Endothelial cell of umbilical vein (primary cell): ENCODE measurements around the gene TRAP1.

Experiments used
- FOS ChIP-seq: IDR thresholded peaks from 2 replicates; pipeline ENCODE4 v1.6.1; 2011; ENCODE audit warnings: mild to moderate bottlenecking, low read length, moderate library complexity, borderline replicate concordance; ENCODE audit not compliant: insufficient read depth
- POLR2AphosphoS5 ChIP-seq: IDR thresholded peaks from 2 replicates; pipeline ENCODE4 v1.6.1; 2012; ENCODE audit warnings: low read depth, mild to moderate bottlenecking, control low read depth, low read length, moderate library complexity; ENCODE audit not compliant: insufficient read depth

DNA sequence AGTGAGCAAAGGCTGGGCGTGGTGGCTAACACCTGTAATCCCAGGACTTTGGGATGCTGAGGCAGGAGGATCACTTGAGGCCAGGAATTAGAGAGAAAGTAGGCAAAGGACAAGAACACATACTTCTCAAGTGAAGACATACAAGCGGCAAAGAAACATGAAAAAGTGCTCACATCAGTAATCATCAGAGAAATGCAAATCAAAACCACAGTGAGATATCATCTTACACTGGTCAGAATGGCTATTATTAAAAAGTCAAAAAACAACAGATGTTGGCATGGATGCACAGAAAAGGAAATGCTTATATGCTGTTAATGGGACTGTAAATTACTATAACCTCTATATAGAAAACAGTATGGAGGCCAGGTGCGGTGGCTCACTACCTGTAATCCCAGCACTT, 93.7 kb downstream of the TRAP1 start:
- TF ChIP-seq POLR2AphosphoS5, result no peak
- no peak for TF ChIP-seq FOS
